Measurements from ENCODE around the gene ATG7. TPM values are rescaled to one million over a fixed set of nuclear protein-coding genes. Genes with fewer than 3 reads are reported as not detected.

The ATG7 gene
- total and polyA plus RNA-seq, 2 donors from 2014 or later = 15.3 to 54.9 TPM

- Histone ChIP-seq H3K27ac (ENCODE audit: low read depth in 2 of 2, low read length in 2 of 2) (no peak overlapping the region), H3K4me3 (ENCODE audit: low read length in 3 of 3) (no peak overlapping the region), H3K4me1 (ENCODE audit: control insufficient read depth in 2 of 3, insufficient read depth in 2 of 3, low read depth in 1 of 3, low read length in 3 of 3) (no peaks in the 10 kb centered on the region), H3K27me3 (ENCODE audit: control insufficient read depth, insufficient read depth, low read length) (no peaks in the 10 kb centered on the region), H3K36me3 (ENCODE audit: control insufficient read depth in 2 of 3, insufficient read depth in 3 of 3, low read length in 3 of 3) (peaks cover 0 to 12% (median 7%) of the 10 kb centered on the region in 3 donors), H3K9ac (ENCODE audit: low read length in 3 of 3) (no peak overlapping the region), H3K9me3 (ENCODE audit: control insufficient read depth in 2 of 3, insufficient read depth in 1 of 3, low read length in 3 of 3) (no peaks in the 10 kb centered on the region)
- intact Hi-C loops (cut with DNase I) = no loop called here
- FAIRE-seq (no peak), DNase-seq (no peak)
- TF ChIP-seq, protein P1, sequence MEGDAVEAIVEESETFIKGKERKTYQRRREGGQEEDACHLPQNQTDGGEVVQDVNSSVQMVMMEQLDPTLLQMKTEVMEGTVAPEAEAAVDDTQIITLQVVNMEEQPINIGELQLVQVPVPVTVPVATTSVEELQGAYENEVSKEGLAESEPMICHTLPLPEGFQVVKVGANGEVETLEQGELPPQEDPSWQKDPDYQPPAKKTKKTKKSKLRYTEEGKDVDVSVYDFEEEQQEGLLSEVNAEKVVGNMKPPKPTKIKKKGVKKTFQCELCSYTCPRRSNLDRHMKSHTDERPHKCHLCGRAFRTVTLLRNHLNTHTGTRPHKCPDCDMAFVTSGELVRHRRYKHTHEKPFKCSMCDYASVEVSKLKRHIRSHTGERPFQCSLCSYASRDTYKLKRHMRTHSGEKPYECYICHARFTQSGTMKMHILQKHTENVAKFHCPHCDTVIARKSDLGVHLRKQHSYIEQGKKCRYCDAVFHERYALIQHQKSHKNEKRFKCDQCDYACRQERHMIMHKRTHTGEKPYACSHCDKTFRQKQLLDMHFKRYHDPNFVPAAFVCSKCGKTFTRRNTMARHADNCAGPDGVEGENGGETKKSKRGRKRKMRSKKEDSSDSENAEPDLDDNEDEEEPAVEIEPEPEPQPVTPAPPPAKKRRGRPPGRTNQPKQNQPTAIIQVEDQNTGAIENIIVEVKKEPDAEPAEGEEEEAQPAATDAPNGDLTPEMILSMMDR (IDR thresholded peaks at IDR 0.05; ENCODE audit: borderline replicate concordance, extremely low read depth, insufficient read depth) = no peak
These were observed 77.2 kb downstream of the ATG7 start for GRCh38 chr3:11349446-11349845.

GRCh38 chr3:11350374-11350773 is 78.2 kb downstream of the ATG7 start:
- TF ChIP-seq, protein P1 (IDR thresholded peaks at IDR 0.05; ENCODE audit: borderline replicate concordance, extremely low read depth, insufficient read depth) = no peak
- Histone ChIP-seq H3K4me1 (ENCODE audit: control insufficient read depth in 2 of 3, insufficient read depth in 2 of 3, low read depth in 1 of 3, low read length in 3 of 3) (no peaks in the 10 kb centered on the region), H3K4me3 (ENCODE audit: low read length in 3 of 3) (no peak overlapping the region), H3K36me3 (ENCODE audit: control insufficient read depth in 2 of 3, insufficient read depth in 3 of 3, low read length in 3 of 3) (peaks cover 0 to 15% (median 4%) of the 10 kb centered on the region in 3 donors), H3K27me3 (ENCODE audit: control insufficient read depth, insufficient read depth, low read length) (no peaks in the 10 kb centered on the region), H3K27ac (ENCODE audit: low read depth in 2 of 2, low read length in 2 of 2) (no peak overlapping the region), H3K9me3 (ENCODE audit: control insufficient read depth in 2 of 3, insufficient read depth in 1 of 3, low read length in 3 of 3) (no peaks in the 10 kb centered on the region), H3K9ac (ENCODE audit: low read length in 3 of 3) (no peak overlapping the region)
- FAIRE-seq = no peak
- DNase-seq = no peak
- intact Hi-C loops (cut with DNase I) = no loop called here

- peaks cover 0 to 11% (median 4%) of the 10 kb centered on the region in 3 donors for H3K36me3 ChIP-seq (ENCODE audit: control insufficient read depth in 2 of 3, insufficient read depth in 3 of 3, low read length in 3 of 3)
- intact Hi-C loops (cut with DNase I) = no loop called here
- no peak overlapping the region for H3K9ac ChIP-seq (ENCODE audit: low read length in 3 of 3)
- H3K27ac ChIP-seq (ENCODE audit: low read depth in 2 of 2, low read length in 2 of 2) = no peak overlapping the region
- H3K4me1 ChIP-seq (ENCODE audit: control insufficient read depth in 2 of 3, insufficient read depth in 2 of 3, low read depth in 1 of 3, low read length in 3 of 3) = no peaks in the 10 kb centered on the region
- no peaks in the 10 kb centered on the region for H3K9me3 ChIP-seq (ENCODE audit: control insufficient read depth in 2 of 3, insufficient read depth in 1 of 3, low read length in 3 of 3)
- no peak overlapping the region for H3K4me3 ChIP-seq (ENCODE audit: low read length in 3 of 3)
- FAIRE-seq (no peak), DNase-seq (no peak)
- TF ChIP-seq, protein P1 (IDR thresholded peaks at IDR 0.05; ENCODE audit: borderline replicate concordance, extremely low read depth, insufficient read depth) = no peak
- no peaks in the 10 kb centered on the region for H3K27me3 ChIP-seq (ENCODE audit: control insufficient read depth, insufficient read depth, low read length)
These were observed 79.3 kb downstream of the ATG7 start for GRCh38 chr3:11351451-11351850.

DNA sequence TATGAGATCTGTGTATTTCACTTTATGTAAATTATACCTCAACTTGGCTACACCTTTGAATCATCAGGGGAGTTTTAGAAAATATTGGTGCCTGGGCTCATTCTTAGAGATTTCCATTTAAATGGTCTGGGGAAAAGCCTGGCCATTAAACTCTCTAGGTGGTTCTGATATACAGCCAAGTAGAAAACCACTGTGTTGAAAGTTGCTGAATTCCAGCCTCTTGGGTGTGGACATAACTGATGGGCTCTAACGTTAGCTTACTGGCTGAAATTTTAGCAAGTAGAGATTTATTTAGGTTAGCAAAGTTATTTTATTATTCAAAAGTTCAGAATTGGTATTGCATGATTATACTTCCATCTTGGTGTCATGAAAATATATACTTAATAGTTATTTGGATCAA is 84.1 kb downstream of the ATG7 start:
- Histone ChIP-seq H3K4me1 (ENCODE audit: control insufficient read depth in 2 of 3, insufficient read depth in 2 of 3, low read depth in 1 of 3, low read length in 3 of 3) (no peaks in the 10 kb centered on the region), H3K36me3 (ENCODE audit: control insufficient read depth in 2 of 3, insufficient read depth in 3 of 3, low read length in 3 of 3) (peaks cover 0 to 20% (median 16%) of the 10 kb centered on the region in 3 donors), H3K9me3 (ENCODE audit: control insufficient read depth in 2 of 3, insufficient read depth in 1 of 3, low read length in 3 of 3) (no peaks in the 10 kb centered on the region), H3K27ac (ENCODE audit: low read depth in 2 of 2, low read length in 2 of 2) (no peak overlapping the region), H3K27me3 (ENCODE audit: control insufficient read depth, insufficient read depth, low read length) (no peaks in the 10 kb centered on the region), H3K4me3 (ENCODE audit: low read length in 3 of 3) (no peak overlapping the region), H3K9ac (ENCODE audit: low read length in 3 of 3) (no peak overlapping the region)
- FAIRE-seq = no peak
- TF ChIP-seq, protein P1 (IDR thresholded peaks at IDR 0.05; ENCODE audit: borderline replicate concordance, extremely low read depth, insufficient read depth) = no peak
- DNase-seq = no peak
- intact Hi-C loops (cut with DNase I) = no loop called here

Measured in kidney (tissue), 14 donors.